GM08714 (cell line): ENCODE results near the gene POR.

Source experiments
- H3K4me3 ChIP-seq: fragments of 200-500 bp; sonication (Bioruptor generic); 2 replicates; pipeline ENCODE4 v1.5.1; 2014; ENCODE audit warnings: mild to moderate bottlenecking, low read length, inconsistent platforms
- ZNF274 ChIP-seq: IDR thresholded peaks from 2 replicates; pipeline ENCODE4 v1.6.1; 2012; ENCODE audit warnings: mild to moderate bottlenecking, low read depth, low read length

Gene POR

GRCh38 chr7:75921479-75921878, 6.5 kb downstream of the POR start:
- H3K4me3 ChIP-seq = no peak overlapping the region
- no peak for TF ChIP-seq ZNF274

- TF ChIP-seq ZNF274 = no peak
- no peak overlapping the region for H3K4me3 ChIP-seq
Observed at GRCh38 chr7:75922966-75923603, 8.1 kb downstream of the POR start.

- no peak for TF ChIP-seq ZNF274
- H3K4me3 ChIP-seq = no peak overlapping the region
Observed at GRCh38 chr7:75924256-75924655, 9.3 kb downstream of the POR start.

GRCh38 chr7:75924889-75925288, 9.9 kb downstream of the POR start:
- TF ChIP-seq ZNF274 = no peak

GRCh38 chr7:75925717-75926435, 10.9 kb downstream of the POR start:
- TF ChIP-seq ZNF274 = no peak
- no peak overlapping the region for H3K4me3 ChIP-seq

More at GRCh38 chr7:75924889-75925288, 9.9 kb downstream of the POR start:
- no peak overlapping the region for H3K4me3 ChIP-seq

GRCh38 chr7:75928568-75928914, 13.6 kb downstream of the POR start:
- TF ChIP-seq ZNF274 = no peak
- no peak overlapping the region for H3K4me3 ChIP-seq

GRCh38 chr7:75931680-75932079, 16.7 kb downstream of the POR start:
- TF ChIP-seq ZNF274 = no peak
- no peak overlapping the region for H3K4me3 ChIP-seq

- no peak overlapping the region for H3K4me3 ChIP-seq
- no peak for TF ChIP-seq ZNF274
Observed at GRCh38 chr7:75937958-75938786, 23.2 kb downstream of the POR start.

- H3K4me3 ChIP-seq = no peak overlapping the region
- no peak for TF ChIP-seq ZNF274
Observed at GRCh38 chr7:75938921-75939320, 24.0 kb downstream of the POR start.

GRCh38 chr7:75943864-75944263, 28.9 kb downstream of the POR start:
- no peak for TF ChIP-seq ZNF274
- no peak overlapping the region for H3K4me3 ChIP-seq

- H3K4me3 ChIP-seq = no peak overlapping the region
- TF ChIP-seq ZNF274 = no peak
Observed at GRCh38 chr7:75944507-75944906, 29.6 kb downstream of the POR start.

- TF ChIP-seq ZNF274 = no peak
- no peak overlapping the region for H3K4me3 ChIP-seq
Observed at GRCh38 chr7:75945297-75946168, 30.6 kb downstream of the POR start.

- H3K4me3 ChIP-seq = no peak overlapping the region
- no peak for TF ChIP-seq ZNF274
Observed at GRCh38 chr7:75946207-75946855, 31.4 kb downstream of the POR start.

GRCh38 chr7:75948179-75948578, 33.2 kb downstream of the POR start:
- no peak for TF ChIP-seq ZNF274

More at GRCh38 chr7:75948179-75948578, 33.2 kb downstream of the POR start:
- no peak overlapping the region for H3K4me3 ChIP-seq
